ENCODE results near the gene CYP27B1.
"Not testable (repeated sequence)": the region's sequence is repeated elsewhere in the genome, so short reads cannot be mapped to it uniquely, and the experiment has no call there.

CYP27B1 gene

GRCh38 chr12:57717846-57718640 lies 48.8 kb downstream of the CYP27B1 start:
- Histone ChIP-seq H3K79me2 (ENCODE audit: insufficient read depth, low read length) (no peaks in the 10 kb centered on the region), H4K20me1 (ENCODE audit: insufficient read depth, low read length) (no peaks in the 10 kb centered on the region), H3K27me3 (ENCODE audit: insufficient read depth, low read length) (no peaks in the 10 kb centered on the region), H3K4me2 (ENCODE audit: low read length) (no peak overlapping the region), H3K4me1 (ENCODE audit: insufficient read depth, low read length, severe bottlenecking) (peaks cover 7% of the 10 kb centered on the region), H3K4me3 (ENCODE audit: low read depth, low read length, poor library complexity, severe bottlenecking) (no peak overlapping the region), H3K9me3 (ENCODE audit: low read length) (no peaks in the 10 kb centered on the region), H3K9me2 (ENCODE audit: low read depth, low read length) (no peaks in the 10 kb centered on the region), H3K36me3 (ENCODE audit: insufficient read depth, low read length) (peaks cover 71% of the 10 kb centered on the region), H3F3A (ENCODE audit: insufficient read depth, low read length) (no peaks in the 10 kb centered on the region), H2AFZ (ENCODE audit: low read length) (no peak overlapping the region), H3K27ac (ENCODE audit: low read depth, low read length, poor library complexity, severe bottlenecking) (no peak overlapping the region), H3K9ac (ENCODE audit: low read length) (no peak overlapping the region)
- no peak for TF ChIP-seq EZH2 (IDR thresholded peaks at IDR 0.05; ENCODE audit: borderline replicate concordance, low read length)

DNA sequence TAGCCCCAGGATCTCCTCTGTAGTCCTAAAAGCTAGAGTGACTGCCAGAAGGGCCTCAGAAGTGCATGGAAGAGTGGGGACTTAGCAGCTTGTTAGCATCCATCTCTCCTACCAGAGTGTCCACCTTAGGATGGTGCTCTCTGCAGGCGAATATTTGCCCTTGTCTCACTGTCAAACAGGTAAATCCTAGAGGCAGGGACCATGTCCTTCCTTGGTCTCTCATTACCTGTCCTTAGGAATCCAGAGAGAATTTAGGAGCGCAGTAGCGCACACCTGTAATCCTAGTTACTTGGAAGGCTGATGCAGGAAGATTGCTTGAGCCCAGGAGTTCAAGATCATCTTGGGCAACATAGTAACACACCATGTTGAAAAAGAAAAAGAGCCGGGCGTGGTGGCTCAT lies 49.7 kb downstream of the CYP27B1 start:
- H3K36me3 ChIP-seq (ENCODE audit: insufficient read depth, low read length), result peaks cover 80% of the 10 kb centered on the region
- no peak overlapping the region for H3K4me2 ChIP-seq (ENCODE audit: low read length)
- H3F3A ChIP-seq (ENCODE audit: insufficient read depth, low read length), result no peaks in the 10 kb centered on the region
- H2AFZ ChIP-seq (ENCODE audit: low read length), result no peak overlapping the region
- H3K9me3 ChIP-seq (ENCODE audit: low read length), result no peaks in the 10 kb centered on the region
- no peak overlapping the region for H3K9ac ChIP-seq (ENCODE audit: low read length)
- H3K27ac ChIP-seq (ENCODE audit: low read depth, low read length, poor library complexity, severe bottlenecking), result no peak overlapping the region
- no peaks in the 10 kb centered on the region for H3K27me3 ChIP-seq (ENCODE audit: insufficient read depth, low read length)
- H3K4me1 ChIP-seq (ENCODE audit: insufficient read depth, low read length, severe bottlenecking), result peaks cover 7% of the 10 kb centered on the region
- H3K4me3 ChIP-seq (ENCODE audit: low read depth, low read length, poor library complexity, severe bottlenecking), result no peak overlapping the region
- TF ChIP-seq EZH2 (IDR thresholded peaks at IDR 0.05; ENCODE audit: borderline replicate concordance, low read length), result no peak
- no peak for TF ChIP-seq CTCF (IDR thresholded peaks at IDR 0.05; ENCODE audit: low read length)
- no peaks in the 10 kb centered on the region for H4K20me1 ChIP-seq (ENCODE audit: insufficient read depth, low read length)
- no peaks in the 10 kb centered on the region for H3K79me2 ChIP-seq (ENCODE audit: insufficient read depth, low read length)
- no peaks in the 10 kb centered on the region for H3K9me2 ChIP-seq (ENCODE audit: low read depth, low read length)

GRCh38 chr12:57716305-57716704 lies 50.6 kb downstream of the CYP27B1 start:
- peaks cover 82% of the 10 kb centered on the region for H3K36me3 ChIP-seq (ENCODE audit: insufficient read depth, low read length)
- H3F3A ChIP-seq (ENCODE audit: insufficient read depth, low read length), result no peaks in the 10 kb centered on the region
- no peaks in the 10 kb centered on the region for H3K9me2 ChIP-seq (ENCODE audit: low read depth, low read length)
- peak overlapping the region; percentile 72 for H3K27ac ChIP-seq (ENCODE audit: low read depth, low read length, poor library complexity, severe bottlenecking)
- H3K4me3 ChIP-seq (ENCODE audit: low read depth, low read length, poor library complexity, severe bottlenecking), result no peak overlapping the region
- H3K4me1 ChIP-seq (ENCODE audit: insufficient read depth, low read length, severe bottlenecking), result peaks cover 7% of the 10 kb centered on the region
- no peak overlapping the region for H3K4me2 ChIP-seq (ENCODE audit: low read length)
- TF ChIP-seq EZH2 (IDR thresholded peaks at IDR 0.05; ENCODE audit: borderline replicate concordance, low read length) (no peak), CTCF (IDR thresholded peaks at IDR 0.05; ENCODE audit: low read length) (no peak)
- no peak overlapping the region for H2AFZ ChIP-seq (ENCODE audit: low read length)
- no peaks in the 10 kb centered on the region for H4K20me1 ChIP-seq (ENCODE audit: insufficient read depth, low read length)
- no peaks in the 10 kb centered on the region for H3K27me3 ChIP-seq (ENCODE audit: insufficient read depth, low read length)
- no peaks in the 10 kb centered on the region for H3K79me2 ChIP-seq (ENCODE audit: insufficient read depth, low read length)
- H3K9me3 ChIP-seq (ENCODE audit: low read length), result no peaks in the 10 kb centered on the region
- H3K9ac ChIP-seq (ENCODE audit: low read length), result no peak overlapping the region

DNA sequence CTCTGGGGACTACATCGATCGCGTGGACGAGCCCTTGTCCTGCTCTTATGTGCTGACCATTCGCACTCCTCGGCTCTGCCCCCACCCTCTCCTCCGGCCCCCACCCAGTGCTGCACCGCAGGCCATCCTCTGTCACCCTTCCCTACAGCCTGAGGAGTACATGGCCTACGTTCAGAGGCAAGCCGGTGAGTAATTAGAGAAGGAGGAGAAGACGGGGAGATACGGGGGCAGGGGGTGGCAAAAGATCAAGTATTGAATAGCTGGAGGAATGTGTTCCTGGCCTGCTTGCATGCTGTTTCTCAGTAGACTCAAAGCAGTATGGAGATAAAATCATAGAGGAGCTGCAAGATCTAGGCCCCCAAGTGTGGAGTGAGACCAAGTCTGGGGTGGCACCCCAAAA lies 51.1 kb downstream of the CYP27B1 start:
- peak overlapping the region; percentile 72 for H3K27ac ChIP-seq (ENCODE audit: low read depth, low read length, poor library complexity, severe bottlenecking)
- no peak overlapping the region for H3K4me3 ChIP-seq (ENCODE audit: low read depth, low read length, poor library complexity, severe bottlenecking)
- no peaks in the 10 kb centered on the region for H3F3A ChIP-seq (ENCODE audit: insufficient read depth, low read length)
- no peaks in the 10 kb centered on the region for H4K20me1 ChIP-seq (ENCODE audit: insufficient read depth, low read length)
- H3K9ac ChIP-seq (ENCODE audit: low read length), result peak overlapping the region; percentile 41; the same call in 1 of the 2 replicates
- no peak overlapping the region for H2AFZ ChIP-seq (ENCODE audit: low read length)
- peaks cover 77% of the 10 kb centered on the region for H3K36me3 ChIP-seq (ENCODE audit: insufficient read depth, low read length)
- no peaks in the 10 kb centered on the region for H3K9me3 ChIP-seq (ENCODE audit: low read length)
- no peak for TF ChIP-seq CTCF (IDR thresholded peaks at IDR 0.05; ENCODE audit: low read length)
- TF ChIP-seq EZH2 (IDR thresholded peaks at IDR 0.05; ENCODE audit: borderline replicate concordance, low read length), result no peak
- peak overlapping the region; percentile 8; the same call in 1 of the 2 replicates for H3K4me2 ChIP-seq (ENCODE audit: low read length)
- H3K79me2 ChIP-seq (ENCODE audit: insufficient read depth, low read length), result no peaks in the 10 kb centered on the region
- no peaks in the 10 kb centered on the region for H3K27me3 ChIP-seq (ENCODE audit: insufficient read depth, low read length)
- H3K9me2 ChIP-seq (ENCODE audit: low read depth, low read length), result no peaks in the 10 kb centered on the region
- peaks cover 7% of the 10 kb centered on the region for H3K4me1 ChIP-seq (ENCODE audit: insufficient read depth, low read length, severe bottlenecking)

DNA sequence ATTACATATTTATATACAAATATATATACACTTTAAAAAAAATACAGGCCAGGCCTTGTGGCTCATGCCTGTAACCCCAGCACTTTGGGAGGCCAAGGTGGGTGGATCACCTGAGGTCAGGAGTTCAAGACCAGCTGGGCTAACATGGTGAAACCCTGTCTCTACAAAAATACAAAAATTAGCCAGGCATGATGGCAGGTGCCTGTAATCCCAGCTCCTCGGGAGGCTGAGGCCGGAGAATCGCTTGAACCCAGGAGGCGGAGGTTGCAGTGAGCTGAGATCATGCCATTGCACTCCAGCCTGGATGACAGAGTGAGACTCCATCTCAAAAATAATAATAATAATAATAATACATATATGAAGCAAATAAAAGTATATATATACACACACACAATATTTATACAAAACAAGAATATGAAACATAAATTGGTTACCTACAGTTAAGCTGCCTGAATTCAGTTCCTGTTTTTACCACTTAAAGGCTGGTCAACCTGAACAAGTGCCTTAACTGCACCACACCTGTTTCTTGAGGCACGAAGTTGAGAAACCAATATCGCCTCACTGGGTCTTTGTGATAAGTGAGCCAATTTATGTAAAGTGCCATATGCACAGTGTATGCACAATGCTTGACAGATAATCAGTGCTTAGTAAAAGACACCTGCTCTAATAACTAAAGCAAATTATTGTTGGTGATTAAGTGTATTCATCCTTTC lies 51.7 kb downstream of the CYP27B1 start:
- Histone ChIP-seq H3K9ac (ENCODE audit: low read length) (peak overlapping the region; percentile 41; the same call in 1 of the 2 replicates), H3K4me2 (ENCODE audit: low read length) (peak overlapping the region; percentile 8; the same call in 1 of the 2 replicates), H3K27ac (ENCODE audit: low read depth, low read length, poor library complexity, severe bottlenecking) (peak overlapping the region; percentile 72), H3K36me3 (ENCODE audit: insufficient read depth, low read length) (peaks cover 73% of the 10 kb centered on the region)
- H3K79me2 ChIP-seq (ENCODE audit: insufficient read depth, low read length); H3K27me3 ChIP-seq (ENCODE audit: insufficient read depth, low read length); H3K4me3 ChIP-seq (ENCODE audit: low read depth, low read length, poor library complexity, severe bottlenecking); H3F3A ChIP-seq (ENCODE audit: insufficient read depth, low read length); H4K20me1 ChIP-seq (ENCODE audit: insufficient read depth, low read length); H2AFZ ChIP-seq (ENCODE audit: low read length); H3K4me1 ChIP-seq (ENCODE audit: insufficient read depth, low read length, severe bottlenecking); H3K9me3 ChIP-seq (ENCODE audit: low read length); H3K9me2 ChIP-seq (ENCODE audit: low read depth, low read length): not testable (repeated sequence)

Data from OCI-LY1 (cell line).